Muscle layer of duodenum (tissue), 2 donors: ENCODE results near the gene KRTAP10-4.

Experiments
- H3K27ac ChIP-seq: one replicate; pipeline ENCODE4 v1.7.0; 2013; ENCODE audit warnings: mild to moderate bottlenecking, low read length
- H3K27me3 ChIP-seq: one replicate; pipeline ENCODE4 v1.7.0; 2013; ENCODE audit warnings: low read depth, mild to moderate bottlenecking, control low read depth, low read length
- H3K36me3 ChIP-seq, 2 donors: one replicate each; pipeline ENCODE4 v1.7.0; 2013; ENCODE audit warnings: low read length in 2 of 2, control low read depth in 1 of 2, mild to moderate bottlenecking in 1 of 2; ENCODE audit not compliant: insufficient read depth in 2 of 2, control insufficient read depth in 1 of 2
- H3K4me1 ChIP-seq, 2 donors: one replicate each; pipeline ENCODE4 v1.7.0; 2013; ENCODE audit warnings: low read length in 2 of 2, mild to moderate bottlenecking in 2 of 2, control low read depth in 1 of 2, moderate library complexity in 1 of 2; ENCODE audit not compliant: insufficient read depth in 2 of 2, control insufficient read depth in 1 of 2
- H3K4me3 ChIP-seq, 2 donors: one replicate each; pipeline ENCODE4 v1.7.0; 2013; ENCODE audit warnings: low read length in 2 of 2, low read depth in 1 of 2, mild to moderate bottlenecking in 1 of 2
- H3K9me3 ChIP-seq, 2 donors: one replicate each; pipeline ENCODE4 v1.7.0; 2013; ENCODE audit warnings: low read length in 2 of 2, control low read depth in 1 of 2, mild to moderate bottlenecking in 1 of 2; ENCODE audit not compliant: control insufficient read depth in 1 of 2
- donor health status: healthy.

The KRTAP10-4 gene

GRCh38 chr21:44567481-44568171 lies 5.9 kb upstream of the KRTAP10-4 start:
- no peaks in the 10 kb centered on the region for H3K27me3 ChIP-seq
- H3K4me3 ChIP-seq, result no peak overlapping the region

GRCh38 chr21:44568261-44568660 lies 5.3 kb upstream of the KRTAP10-4 start:
- Histone ChIP-seq H3K27me3 (no peaks in the 10 kb centered on the region), H3K9me3 (peaks cover 4 to 12% of the 10 kb centered on the region in 2 donors), H3K27ac (no peak overlapping the region), H3K4me1 (no peaks in the 10 kb centered on the region), H3K4me3 (no peak overlapping the region), H3K36me3 (no peaks in the 10 kb centered on the region)

More at GRCh38 chr21:44567481-44568171, 5.9 kb upstream of the KRTAP10-4 start:
- no peaks in the 10 kb centered on the region for H3K36me3 ChIP-seq
- no peaks in the 10 kb centered on the region for H3K4me1 ChIP-seq
- peaks cover 4 to 14% of the 10 kb centered on the region in 2 donors for H3K9me3 ChIP-seq
- H3K27ac ChIP-seq, result no peak overlapping the region

GRCh38 chr21:44568667-44569556 lies 4.6 kb upstream of the KRTAP10-4 start:
- Histone ChIP-seq H3K9me3 (peaks cover 4 to 12% of the 10 kb centered on the region in 2 donors), H3K4me1 (no peaks in the 10 kb centered on the region), H3K4me3 (no peak overlapping the region), H3K36me3 (no peaks in the 10 kb centered on the region), H3K27ac (no peak overlapping the region), H3K27me3 (no peaks in the 10 kb centered on the region)

DNA sequence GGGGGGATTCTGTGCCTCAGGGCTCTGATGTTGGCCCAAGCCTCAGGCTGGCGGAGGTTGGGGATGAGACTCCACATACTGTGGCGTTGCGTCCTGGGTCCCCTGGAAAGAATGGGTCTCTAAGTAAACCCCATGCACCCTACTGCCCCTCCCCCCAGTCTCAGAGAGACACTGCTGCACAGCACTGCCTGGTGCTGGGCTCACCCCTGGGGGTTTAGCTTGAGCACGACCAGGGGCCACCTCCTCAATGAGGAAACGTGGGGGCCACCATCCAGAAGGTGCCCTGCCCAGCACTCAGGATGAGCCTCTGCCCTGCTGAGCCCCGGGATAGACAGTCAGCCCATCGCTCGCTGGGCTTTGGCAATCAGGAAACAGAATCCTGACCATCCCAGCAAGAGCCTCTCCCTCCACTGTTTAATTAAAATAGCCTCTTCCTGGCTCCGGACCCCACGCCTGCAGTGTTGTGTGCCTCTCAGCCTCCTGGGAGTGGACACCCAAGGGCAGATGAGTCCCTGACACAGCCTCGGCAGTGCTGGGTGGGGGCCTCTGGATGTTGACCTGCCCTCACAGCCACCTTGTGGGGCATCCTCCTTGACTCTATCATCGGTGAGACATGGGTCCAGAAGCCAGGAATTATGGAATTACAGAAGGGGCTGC lies 3.5 kb upstream of the KRTAP10-4 start:
- Histone ChIP-seq H3K4me3 (no peak overlapping the region), H3K27ac (no peak overlapping the region), H3K9me3 (peaks cover 4 to 12% of the 10 kb centered on the region in 2 donors), H3K36me3 (no peaks in the 10 kb centered on the region), H3K27me3 (no peaks in the 10 kb centered on the region), H3K4me1 (no peaks in the 10 kb centered on the region)

DNA sequence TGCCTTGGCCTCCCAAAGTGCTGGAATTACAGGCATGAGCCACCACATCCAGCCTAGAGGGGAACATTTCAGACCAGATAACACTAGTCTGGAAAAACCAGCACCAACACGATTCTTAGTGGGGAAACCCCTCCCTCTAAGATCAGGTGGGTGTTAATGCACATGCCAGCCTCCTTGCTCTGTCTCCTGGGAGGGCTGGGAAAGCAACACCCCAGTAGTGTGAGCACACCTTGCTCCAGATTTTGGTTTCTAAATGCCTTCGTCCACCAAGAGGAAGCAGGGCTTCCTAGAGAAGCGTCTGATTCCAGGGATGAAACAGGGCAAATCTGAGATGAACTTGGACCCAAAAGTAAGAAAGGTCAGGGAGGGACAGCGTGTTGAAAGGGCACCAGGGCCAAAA lies 2.2 kb upstream of the KRTAP10-4 start:
- no peak overlapping the region for H3K4me3 ChIP-seq
- no peak overlapping the region for H3K27ac ChIP-seq
- no peaks in the 10 kb centered on the region for H3K27me3 ChIP-seq
- no peaks in the 10 kb centered on the region for H3K4me1 ChIP-seq
- H3K9me3 ChIP-seq, result peaks cover 4 to 12% of the 10 kb centered on the region in 2 donors
- no peaks in the 10 kb centered on the region for H3K36me3 ChIP-seq

GRCh38 chr21:44571844-44572782 lies 1.4 kb upstream of the KRTAP10-4 start:
- Histone ChIP-seq H3K36me3 (no peaks in the 10 kb centered on the region), H3K27ac (no peak overlapping the region)

DNA sequence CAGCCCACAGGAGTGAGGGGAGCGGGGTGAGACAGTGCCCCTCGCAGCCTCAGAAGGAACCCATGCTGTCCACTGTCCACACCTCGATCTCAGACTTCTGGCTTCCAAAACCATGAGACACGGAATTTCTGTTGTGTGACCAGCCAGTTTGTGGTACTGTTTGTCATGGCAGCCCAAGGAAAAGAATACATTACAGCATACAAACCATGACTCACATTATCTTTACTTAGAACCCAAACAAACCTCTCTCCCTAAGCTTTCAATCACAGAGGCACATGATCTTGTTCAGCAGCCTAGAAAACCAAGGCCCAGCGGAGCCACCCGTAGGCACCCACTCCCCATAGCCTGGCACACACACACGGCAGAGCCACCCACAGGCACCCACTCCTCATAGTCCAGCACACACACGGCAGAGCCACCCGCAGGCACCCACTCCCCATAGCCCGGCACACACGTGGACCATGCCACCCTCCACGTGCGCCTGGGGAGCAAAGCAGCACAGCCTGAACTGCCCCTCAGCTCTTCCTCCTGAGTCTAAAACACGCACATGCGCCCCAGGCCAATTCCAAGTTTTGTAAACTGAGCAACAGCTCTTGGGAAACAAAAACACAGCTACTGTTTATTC lies 458 bp upstream of the KRTAP10-4 start:
- Histone ChIP-seq H3K4me1 (no peaks in the 10 kb centered on the region), H3K27me3 (no peaks in the 10 kb centered on the region), H3K36me3 (no peaks in the 10 kb centered on the region), H3K9me3 (peaks cover 8 to 17% of the 10 kb centered on the region in 2 donors), H3K4me3 (no peak overlapping the region), H3K27ac (no peak overlapping the region)

More at GRCh38 chr21:44571844-44572782, 1.4 kb upstream of the KRTAP10-4 start:
- no peaks in the 10 kb centered on the region for H3K27me3 ChIP-seq
- H3K4me3 ChIP-seq, result no peak overlapping the region
- peaks cover 8 to 12% of the 10 kb centered on the region in 2 donors for H3K9me3 ChIP-seq
- no peaks in the 10 kb centered on the region for H3K4me1 ChIP-seq

DNA sequence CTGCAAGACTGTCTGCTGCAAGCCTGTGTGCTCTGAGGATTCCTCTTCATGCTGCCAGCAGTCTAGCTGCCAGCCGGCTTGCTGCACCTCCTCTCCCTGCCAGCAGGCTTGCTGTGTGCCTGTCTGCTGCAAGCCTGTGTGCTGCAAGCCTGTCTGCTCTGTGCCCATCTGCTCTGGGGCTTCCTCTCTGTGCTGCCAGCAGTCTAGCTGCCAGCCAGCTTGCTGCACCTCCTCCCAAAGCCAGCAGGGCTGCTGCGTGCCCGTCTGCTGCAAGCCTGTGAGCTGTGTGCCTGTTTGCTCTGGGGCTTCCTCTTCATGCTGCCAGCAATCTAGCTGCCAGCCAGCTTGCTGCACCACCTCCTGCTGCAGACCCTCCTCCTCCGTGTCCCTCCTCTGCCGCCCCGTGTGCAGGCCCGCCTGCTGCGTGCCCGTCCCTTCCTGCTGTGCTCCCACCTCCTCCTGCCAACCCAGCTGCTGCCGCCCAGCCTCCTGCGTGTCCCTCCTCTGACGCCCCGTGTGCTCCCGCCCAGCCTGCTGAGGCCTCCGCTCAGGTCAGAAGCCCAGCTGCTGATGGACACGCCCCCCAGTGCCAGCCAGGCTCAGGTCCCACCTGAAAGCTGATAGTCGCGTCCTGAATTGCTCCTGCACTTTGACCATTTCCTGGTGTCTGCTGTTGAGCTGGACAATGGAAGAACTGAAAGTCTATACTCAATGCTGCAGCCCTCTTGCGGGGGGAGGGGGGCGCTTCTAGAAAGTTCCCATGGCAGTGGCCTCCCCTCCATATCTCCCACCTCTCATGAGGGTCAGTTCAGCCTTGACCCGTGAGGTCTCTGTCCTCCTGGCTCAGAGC lies 1.2 kb downstream of the KRTAP10-4 start:
- Histone ChIP-seq H3K4me1 (no peaks in the 10 kb centered on the region), H3K27me3 (no peaks in the 10 kb centered on the region), H3K4me3 (no peak overlapping the region), H3K9me3 (peaks cover 8 to 21% of the 10 kb centered on the region in 2 donors), H3K36me3 (no peaks in the 10 kb centered on the region), H3K27ac (no peak overlapping the region)

DNA sequence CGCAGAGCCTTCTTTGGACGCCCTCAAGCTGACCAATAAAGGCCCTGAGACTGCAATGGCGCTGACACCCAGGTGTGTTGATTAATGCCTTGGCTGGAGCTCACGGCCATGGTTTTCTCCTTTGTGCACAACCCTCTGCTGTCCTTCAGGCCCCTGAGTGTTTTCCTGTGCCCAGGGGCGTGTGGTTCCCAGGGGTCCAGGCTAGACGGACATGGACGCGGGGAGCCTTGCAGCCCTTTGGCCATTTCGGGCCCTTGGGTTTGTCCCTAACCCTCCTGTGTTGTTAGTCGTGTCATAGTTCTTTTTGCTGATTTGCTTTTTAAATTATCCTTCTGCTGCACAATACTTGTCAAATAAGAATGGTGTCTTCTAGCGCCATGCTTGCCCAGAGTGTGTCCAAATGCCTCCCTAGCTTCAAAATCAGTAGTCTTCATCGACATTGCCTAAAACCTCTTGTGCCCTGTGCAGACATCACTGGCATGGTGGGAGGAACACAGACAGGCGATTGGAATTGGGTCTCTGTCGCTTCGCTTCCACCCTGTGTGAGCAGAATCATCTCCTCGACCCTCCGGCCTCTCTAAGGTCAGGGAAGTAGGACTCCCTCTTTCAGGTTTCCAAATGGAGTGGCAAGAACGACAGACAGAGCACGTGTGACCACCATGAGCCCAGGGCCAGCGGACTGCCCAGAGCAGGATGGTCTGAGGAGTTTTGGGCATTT lies 1.9 kb downstream of the KRTAP10-4 start:
- Histone ChIP-seq H3K36me3 (no peaks in the 10 kb centered on the region), H3K9me3 (peaks cover 8 to 24% of the 10 kb centered on the region in 2 donors), H3K4me1 (no peaks in the 10 kb centered on the region), H3K4me3 (no peak overlapping the region), H3K27ac (no peak overlapping the region), H3K27me3 (no peaks in the 10 kb centered on the region)
